ENCODE data around the gene SPRED1. TPM values are rescaled to one million over a fixed set of nuclear protein-coding genes. Genes with fewer than 3 reads are reported as not detected.

Gene SPRED1
- total and polyA plus RNA-seq, 9 of the 15 experiments (the other 6 are each of a cell fraction or from before 2014, with no cell fraction given) = 2.8 to 17.4 (median 7.9) TPM

DNA sequence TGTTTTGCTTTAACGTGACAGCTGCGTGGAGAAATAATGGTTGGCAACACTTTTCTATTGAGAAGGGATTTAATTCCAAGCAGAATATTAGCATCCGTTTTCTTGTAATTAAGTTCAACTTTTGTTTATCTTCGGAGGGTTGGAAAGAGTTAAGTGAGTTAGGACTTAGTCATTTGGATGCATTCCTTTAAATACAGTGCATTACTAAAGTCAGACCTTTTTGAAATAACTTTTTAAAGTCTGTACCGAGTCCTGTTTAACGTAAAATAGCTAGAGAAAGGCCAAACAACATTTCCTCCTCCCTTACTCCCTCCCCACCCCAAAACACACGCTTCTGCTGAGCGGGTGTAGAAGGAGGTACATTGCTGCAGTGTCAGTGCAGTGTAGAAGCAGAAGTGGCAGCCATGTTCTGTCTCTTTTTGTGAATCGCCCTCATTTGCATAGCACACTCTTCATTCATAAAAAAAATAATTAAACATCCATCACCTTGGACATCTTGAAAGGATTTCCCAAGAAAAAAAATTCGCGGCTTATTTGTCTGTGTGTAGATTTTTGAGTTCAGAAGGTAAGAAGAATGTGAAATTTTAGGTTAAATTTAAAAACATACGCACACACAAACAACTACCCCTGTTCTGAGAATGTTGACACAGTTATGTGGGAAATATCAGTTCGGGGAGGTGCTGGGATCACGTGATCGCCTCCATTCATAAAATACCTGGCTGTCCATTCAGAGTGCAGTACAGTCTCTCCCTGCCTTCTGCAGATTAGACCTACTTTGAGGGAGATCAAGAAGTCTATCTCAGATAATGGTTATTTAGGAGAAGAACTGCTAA, 1.6 kb downstream of the SPRED1 start (continued):
- peak; percentile 65; the same call in 1 of the 2 replicates for TF ChIP-seq GATAD2B (IDR thresholded peaks at IDR 0.05; ENCODE audit: borderline replicate concordance)
- TF ChIP-seq NUFIP1 (IDR thresholded peaks at IDR 0.05; ENCODE audit: partially characterized antibody) = no peak
- no peak for TF ChIP-seq KAT8 (IDR thresholded peaks at IDR 0.05; ENCODE audit: low read depth)
- no peak for TF ChIP-seq CAMTA2 (CRISPR knock-in tag; conservative IDR thresholded peaks at IDR 0.05)
- no peak for TF ChIP-seq MTF1 (CRISPR knock-in tag; IDR thresholded peaks at IDR 0.05; ENCODE audit: borderline replicate concordance)
- no peak for TF ChIP-seq XRCC5 (IDR thresholded peaks at IDR 0.05; ENCODE audit: low read depth, low read length)
- peak; percentile 65 for TF ChIP-seq MEIS2 (IDR thresholded peaks at IDR 0.05; ENCODE audit: partially characterized antibody)
- peak; percentile 69 for TF ChIP-seq ZNF384 (IDR thresholded peaks at IDR 0.05; ENCODE audit: low read depth, low read length)
- TF ChIP-seq, protein P1, sequence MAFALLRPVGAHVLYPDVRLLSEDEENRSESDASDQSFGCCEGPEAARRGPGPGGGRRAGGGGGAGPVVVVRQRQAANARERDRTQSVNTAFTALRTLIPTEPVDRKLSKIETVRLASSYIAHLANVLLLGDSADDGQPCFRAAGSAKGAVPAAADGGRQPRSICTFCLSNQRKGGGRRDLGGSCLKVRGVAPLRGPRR (CRISPR knock-in tag; IDR thresholded peaks at IDR 0.05) = no peak
- TF ChIP-seq POLR2AphosphoS5 (IDR thresholded peaks at IDR 0.05; ENCODE audit: control insufficient read depth, insufficient read depth, low read depth, low read length) = peak; percentile 57; the same call in 1 of the 2 replicates
- no peak for TF ChIP-seq SLC30A9 (CRISPR knock-in tag; IDR thresholded peaks at IDR 0.05)
- TF ChIP-seq, protein P2, sequence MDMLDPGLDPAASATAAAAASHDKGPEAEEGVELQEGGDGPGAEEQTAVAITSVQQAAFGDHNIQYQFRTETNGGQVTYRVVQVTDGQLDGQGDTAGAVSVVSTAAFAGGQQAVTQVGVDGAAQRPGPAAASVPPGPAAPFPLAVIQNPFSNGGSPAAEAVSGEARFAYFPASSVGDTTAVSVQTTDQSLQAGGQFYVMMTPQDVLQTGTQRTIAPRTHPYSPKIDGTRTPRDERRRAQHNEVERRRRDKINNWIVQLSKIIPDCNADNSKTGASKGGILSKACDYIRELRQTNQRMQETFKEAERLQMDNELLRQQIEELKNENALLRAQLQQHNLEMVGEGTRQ (CRISPR knock-in tag; IDR thresholded peaks at IDR 0.05) = peak; percentile 90
- no peak for TF ChIP-seq PHF20 (IDR thresholded peaks at IDR 0.05; ENCODE audit: partially characterized antibody)
- no peak for TF ChIP-seq ZBTB17 (CRISPR knock-in tag; IDR thresholded peaks at IDR 0.05)
- peak; percentile 63; the same call in 1 of the 2 replicates for TF ChIP-seq DPF2 (IDR thresholded peaks at IDR 0.05)
- no peak for TF ChIP-seq RBBP5 (IDR thresholded peaks at IDR 0.05; ENCODE audit: borderline replicate concordance, insufficient read depth, low read length, poor library complexity, severe bottlenecking)
- TF ChIP-seq, protein P3, sequence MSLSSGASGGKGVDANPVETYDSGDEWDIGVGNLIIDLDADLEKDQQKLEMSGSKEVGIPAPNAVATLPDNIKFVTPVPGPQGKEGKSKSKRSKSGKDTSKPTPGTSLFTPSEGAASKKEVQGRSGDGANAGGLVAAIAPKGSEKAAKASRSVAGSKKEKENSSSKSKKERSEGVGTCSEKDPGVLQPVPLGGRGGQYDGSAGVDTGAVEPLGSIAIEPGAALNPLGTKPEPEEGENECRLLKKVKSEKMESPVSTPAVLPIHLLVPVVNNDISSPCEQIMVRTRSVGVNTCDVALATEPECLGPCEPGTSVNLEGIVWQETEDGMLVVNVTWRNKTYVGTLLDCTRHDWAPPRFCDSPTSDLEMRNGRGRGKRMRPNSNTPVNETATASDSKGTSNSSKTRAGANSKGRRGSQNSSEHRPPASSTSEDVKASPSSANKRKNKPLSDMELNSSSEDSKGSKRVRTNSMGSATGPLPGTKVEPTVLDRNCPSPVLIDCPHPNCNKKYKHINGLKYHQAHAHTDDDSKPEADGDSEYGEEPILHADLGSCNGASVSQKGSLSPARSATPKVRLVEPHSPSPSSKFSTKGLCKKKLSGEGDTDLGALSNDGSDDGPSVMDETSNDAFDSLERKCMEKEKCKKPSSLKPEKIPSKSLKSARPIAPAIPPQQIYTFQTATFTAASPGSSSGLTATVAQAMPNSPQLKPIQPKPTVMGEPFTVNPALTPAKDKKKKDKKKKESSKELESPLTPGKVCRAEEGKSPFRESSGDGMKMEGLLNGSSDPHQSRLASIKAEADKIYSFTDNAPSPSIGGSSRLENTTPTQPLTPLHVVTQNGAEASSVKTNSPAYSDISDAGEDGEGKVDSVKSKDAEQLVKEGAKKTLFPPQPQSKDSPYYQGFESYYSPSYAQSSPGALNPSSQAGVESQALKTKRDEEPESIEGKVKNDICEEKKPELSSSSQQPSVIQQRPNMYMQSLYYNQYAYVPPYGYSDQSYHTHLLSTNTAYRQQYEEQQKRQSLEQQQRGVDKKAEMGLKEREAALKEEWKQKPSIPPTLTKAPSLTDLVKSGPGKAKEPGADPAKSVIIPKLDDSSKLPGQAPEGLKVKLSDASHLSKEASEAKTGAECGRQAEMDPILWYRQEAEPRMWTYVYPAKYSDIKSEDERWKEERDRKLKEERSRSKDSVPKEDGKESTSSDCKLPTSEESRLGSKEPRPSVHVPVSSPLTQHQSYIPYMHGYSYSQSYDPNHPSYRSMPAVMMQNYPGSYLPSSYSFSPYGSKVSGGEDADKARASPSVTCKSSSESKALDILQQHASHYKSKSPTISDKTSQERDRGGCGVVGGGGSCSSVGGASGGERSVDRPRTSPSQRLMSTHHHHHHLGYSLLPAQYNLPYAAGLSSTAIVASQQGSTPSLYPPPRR (CRISPR knock-in tag; IDR thresholded peaks at IDR 0.05; ENCODE audit: borderline replicate concordance) = no peak
- peak; percentile 51; the same call in 1 of the 2 replicates for TF ChIP-seq NR2C1 (IDR thresholded peaks at IDR 0.05)
- no peak for TF ChIP-seq NR2C1 (tag; IDR thresholded peaks at IDR 0.05)
- TF ChIP-seq, protein P4, sequence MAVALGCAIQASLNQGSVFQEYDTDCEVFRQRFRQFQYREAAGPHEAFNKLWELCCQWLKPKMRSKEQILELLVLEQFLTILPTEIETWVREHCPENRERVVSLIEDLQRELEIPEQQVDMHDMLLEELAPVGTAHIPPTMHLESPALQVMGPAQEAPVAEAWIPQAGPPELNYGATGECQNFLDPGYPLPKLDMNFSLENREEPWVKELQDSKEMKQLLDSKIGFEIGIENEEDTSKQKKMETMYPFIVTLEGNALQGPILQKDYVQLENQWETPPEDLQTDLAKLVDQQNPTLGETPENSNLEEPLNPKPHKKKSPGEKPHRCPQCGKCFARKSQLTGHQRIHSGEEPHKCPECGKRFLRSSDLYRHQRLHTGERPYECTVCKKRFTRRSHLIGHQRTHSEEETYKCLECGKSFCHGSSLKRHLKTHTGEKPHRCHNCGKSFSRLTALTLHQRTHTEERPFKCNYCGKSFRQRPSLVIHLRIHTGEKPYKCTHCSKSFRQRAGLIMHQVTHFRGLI (CRISPR knock-in tag; IDR thresholded peaks at IDR 0.05) = no peak
- no peak for TF ChIP-seq TCFL5 (CRISPR knock-in tag; conservative IDR thresholded peaks at IDR 0.05)
- no peak for TF ChIP-seq POLR2B (IDR thresholded peaks at IDR 0.05; ENCODE audit: low read depth, partially characterized antibody)
